HepG2 (cell line): ENCODE measurements around the gene TM9SF2.

Experiments used
- EZH2 ChIP-seq: conservative IDR thresholded peaks from 2 replicates; pipeline ENCODE4 v1.6.1; 2012; ENCODE audit warnings: mild to moderate bottlenecking, low read depth, low read length, moderate library complexity
- HNRNPH1 ChIP-seq: fragments of 200-400 bp; formaldehyde crosslinking; optimal IDR thresholded peaks from 2 replicates; pipeline ENCODE3; 2017; ENCODE audit warnings: mild to moderate bottlenecking, low read depth, low read length
- POLR2AphosphoS2 ChIP-seq: IDR thresholded peaks from 2 replicates; pipeline ENCODE4 v1.6.1; 2011; ENCODE audit warnings: low read depth, low read length, improper control_type of control experiment
- RBM22 ChIP-seq: fragments of 200-400 bp; formaldehyde crosslinking; optimal IDR thresholded peaks from 2 replicates; pipeline ENCODE3; 2017; ENCODE audit warnings: mild to moderate bottlenecking, low read length, moderate library complexity
- ZNF225 ChIP-seq: sonication (generic); formaldehyde crosslinking; IDR thresholded peaks from 2 replicates; pipeline ENCODE4 v1.4.0; 2020; ENCODE audit warnings: mild to moderate bottlenecking, missing genetic modification reagents
- ZNF724P ChIP-seq: sonication (generic); formaldehyde crosslinking; IDR thresholded peaks from 2 replicates; pipeline ENCODE4 v1.8.0; 2022; ENCODE audit warnings: missing genetic modification reagents, borderline replicate concordance
- TF ChIP-seq, protein P1 (sequence below), 2 experiments: IDR thresholded peaks; 2 replicates each; pipeline ENCODE4 v1.6.1; 2011 to 2012; ENCODE audit warnings: low read length in 2 of 2, borderline replicate concordance in 1 of 2, low read depth in 1 of 2, mild to moderate bottlenecking in 1 of 2, moderate library complexity in 1 of 2
- TF ChIP-seq, protein P2 (sequence below), 2 experiments: sonication (generic) in 1 of 2; formaldehyde crosslinking in 1 of 2; IDR thresholded peaks; 2 replicates each; pipeline versions ENCODE4 v1.4.0 to v1.6.1; 2016 to 2020; ENCODE audit warnings: borderline replicate concordance in 1 of 2, low read depth in 1 of 2, mild to moderate bottlenecking in 1 of 2, missing genetic modification reagents in 1 of 2

DNA sequence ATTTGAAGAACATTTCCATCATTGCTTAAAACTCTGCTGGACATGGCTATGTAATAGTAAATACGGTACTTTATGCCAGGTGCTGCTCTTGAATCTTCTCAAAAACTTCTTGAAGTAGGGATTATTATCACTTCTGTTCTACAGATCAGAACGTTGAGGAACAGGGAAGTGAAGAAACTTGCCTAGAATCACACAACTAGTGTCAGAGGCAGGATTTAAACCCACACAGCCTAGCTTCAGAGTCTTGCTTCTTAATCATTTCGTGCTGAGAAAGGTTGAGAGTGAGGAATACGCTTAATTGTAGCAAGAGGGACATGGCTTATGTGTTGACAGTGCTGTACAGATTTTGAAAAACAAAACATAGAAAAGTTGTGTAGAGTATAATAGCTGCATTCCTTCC, 13.5 kb downstream of the TM9SF2 start:
- no peak for TF ChIP-seq ZNF724P (CRISPR knock-in tag)
- TF ChIP-seq POLR2AphosphoS2: no peak
- TF ChIP-seq, protein P1, sequence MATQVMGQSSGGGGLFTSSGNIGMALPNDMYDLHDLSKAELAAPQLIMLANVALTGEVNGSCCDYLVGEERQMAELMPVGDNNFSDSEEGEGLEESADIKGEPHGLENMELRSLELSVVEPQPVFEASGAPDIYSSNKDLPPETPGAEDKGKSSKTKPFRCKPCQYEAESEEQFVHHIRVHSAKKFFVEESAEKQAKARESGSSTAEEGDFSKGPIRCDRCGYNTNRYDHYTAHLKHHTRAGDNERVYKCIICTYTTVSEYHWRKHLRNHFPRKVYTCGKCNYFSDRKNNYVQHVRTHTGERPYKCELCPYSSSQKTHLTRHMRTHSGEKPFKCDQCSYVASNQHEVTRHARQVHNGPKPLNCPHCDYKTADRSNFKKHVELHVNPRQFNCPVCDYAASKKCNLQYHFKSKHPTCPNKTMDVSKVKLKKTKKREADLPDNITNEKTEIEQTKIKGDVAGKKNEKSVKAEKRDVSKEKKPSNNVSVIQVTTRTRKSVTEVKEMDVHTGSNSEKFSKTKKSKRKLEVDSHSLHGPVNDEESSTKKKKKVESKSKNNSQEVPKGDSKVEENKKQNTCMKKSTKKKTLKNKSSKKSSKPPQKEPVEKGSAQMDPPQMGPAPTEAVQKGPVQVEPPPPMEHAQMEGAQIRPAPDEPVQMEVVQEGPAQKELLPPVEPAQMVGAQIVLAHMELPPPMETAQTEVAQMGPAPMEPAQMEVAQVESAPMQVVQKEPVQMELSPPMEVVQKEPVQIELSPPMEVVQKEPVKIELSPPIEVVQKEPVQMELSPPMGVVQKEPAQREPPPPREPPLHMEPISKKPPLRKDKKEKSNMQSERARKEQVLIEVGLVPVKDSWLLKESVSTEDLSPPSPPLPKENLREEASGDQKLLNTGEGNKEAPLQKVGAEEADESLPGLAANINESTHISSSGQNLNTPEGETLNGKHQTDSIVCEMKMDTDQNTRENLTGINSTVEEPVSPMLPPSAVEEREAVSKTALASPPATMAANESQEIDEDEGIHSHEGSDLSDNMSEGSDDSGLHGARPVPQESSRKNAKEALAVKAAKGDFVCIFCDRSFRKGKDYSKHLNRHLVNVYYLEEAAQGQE (IDR thresholded peaks at IDR 0.05; ENCODE audit: borderline replicate concordance in 1 of 2, low read depth in 1 of 2, low read length in 2 of 2): no peak
- TF ChIP-seq ZNF225 (CRISPR knock-in tag): no peak
- no peak for TF ChIP-seq EZH2
- no peak for TF ChIP-seq RBM22
- TF ChIP-seq, protein P2, sequence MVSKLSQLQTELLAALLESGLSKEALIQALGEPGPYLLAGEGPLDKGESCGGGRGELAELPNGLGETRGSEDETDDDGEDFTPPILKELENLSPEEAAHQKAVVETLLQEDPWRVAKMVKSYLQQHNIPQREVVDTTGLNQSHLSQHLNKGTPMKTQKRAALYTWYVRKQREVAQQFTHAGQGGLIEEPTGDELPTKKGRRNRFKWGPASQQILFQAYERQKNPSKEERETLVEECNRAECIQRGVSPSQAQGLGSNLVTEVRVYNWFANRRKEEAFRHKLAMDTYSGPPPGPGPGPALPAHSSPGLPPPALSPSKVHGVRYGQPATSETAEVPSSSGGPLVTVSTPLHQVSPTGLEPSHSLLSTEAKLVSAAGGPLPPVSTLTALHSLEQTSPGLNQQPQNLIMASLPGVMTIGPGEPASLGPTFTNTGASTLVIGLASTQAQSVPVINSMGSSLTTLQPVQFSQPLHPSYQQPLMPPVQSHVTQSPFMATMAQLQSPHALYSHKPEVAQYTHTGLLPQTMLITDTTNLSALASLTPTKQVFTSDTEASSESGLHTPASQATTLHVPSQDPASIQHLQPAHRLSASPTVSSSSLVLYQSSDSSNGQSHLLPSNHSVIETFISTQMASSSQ (IDR thresholded peaks at IDR 0.05; ENCODE audit: low read depth): no peak
- TF ChIP-seq, protein P2 (CRISPR knock-in tag; IDR thresholded peaks at IDR 0.05; ENCODE audit: borderline replicate concordance): no peak
- TF ChIP-seq HNRNPH1: no peak
